Mammary epithelial cell (primary cell): ENCODE results near the gene PLAAT4.

Experiments
- CTCF ChIP-seq, 2 donors: IDR thresholded peaks in 1 of 2; conservative IDR thresholded peaks in 1 of 2; 2 replicates each; pipeline ENCODE4 v1.5.1; 2011 to 2012; ENCODE audit warnings: inconsistent platforms in 2 of 2, low read length in 2 of 2, mild to moderate bottlenecking in 2 of 2, control low read depth in 1 of 2, low read depth in 1 of 2; ENCODE audit not compliant: insufficient read depth in 1 of 2; ENCODE audit errors: extremely low read depth in 1 of 2
- EZH2 ChIP-seq: IDR thresholded peaks from 2 replicates; pipeline ENCODE4 v1.6.1; 2012; ENCODE audit warnings: low read length, inconsistent platforms, borderline replicate concordance

GRCh38 chr11:63554877-63555223, 18.2 kb downstream of the PLAAT4 start:
- no peak for TF ChIP-seq CTCF (conservative IDR thresholded peaks at IDR 0.05 in 1 of 2, IDR thresholded peaks at IDR 0.05 in 1 of 2; ENCODE audit: extremely low read depth in 1 of 2, insufficient read depth in 1 of 2, low read depth in 1 of 2, low read length in 2 of 2)
- TF ChIP-seq EZH2, result no peak
